OCI-LY7 (cell line): Measurements from ENCODE around the gene CHRNA4. TPM values are rescaled to one million over a fixed set of nuclear protein-coding genes. Genes with fewer than 3 reads are reported as not detected.

Experiments
- BruUV-seq: library from RNA; stranded (reverse); fragments of 400-500 nt; replicated peaks from 2 replicates; lab custom pipeline; 2021; lab: Mats Ljungman, UMichigan
- CTCF ChIA-PET: fragments of 300-600 bp; sonication (Branson Sonifier 250); formaldehyde crosslinking; loops from one replicate; lab custom pipeline; 2022; ENCODE audit warnings: antibody characterized with exemption; ENCODE audit not compliant: unreplicated experiment; lab: Charles Lee
- POLR2A ChIA-PET: fragments of 300-600 bp; sonication (Branson Sonifier 250); formaldehyde crosslinking; loops from one replicate; lab custom pipeline; 2022; ENCODE audit warnings: antibody characterized with exemption; lab: Charles Lee
- DNase-seq: peaks from one replicate; pipeline ENCODE4 v3.0.0-alpha.2; 2015; ENCODE audit warnings: low spot score
- H2AFZ ChIP-seq: fragments of 200-600 bp; sonication (generic), shearing (Covaris generic); 2 replicates; pipeline ENCODE4 v1.6.1; 2014; ENCODE audit warnings: mild to moderate bottlenecking, antibody characterized with exemption, low read length, moderate library complexity
- H3K27ac ChIP-seq: fragments of 200-600 bp; sonication (generic); 2 replicates; pipeline ENCODE4 v1.5.1; 2014; ENCODE audit warnings: mixed run types, low read depth, mild to moderate bottlenecking, moderate library complexity, low read length, inconsistent platforms; ENCODE audit not compliant: poor library complexity, severe bottlenecking
- H3K36me3 ChIP-seq: fragments of 200-600 bp; sonication (generic); 2 replicates; pipeline ENCODE4 v1.6.1; 2014; ENCODE audit warnings: mild to moderate bottlenecking, antibody characterized with exemption, low read length, moderate library complexity, mixed read lengths; ENCODE audit not compliant: insufficient read depth
- H3K4me1 ChIP-seq: fragments of 200-600 bp; sonication (generic); 2 replicates; pipeline ENCODE4 v1.5.1; 2014; ENCODE audit warnings: mild to moderate bottlenecking, low read length; ENCODE audit not compliant: insufficient read depth, poor library complexity, severe bottlenecking
- H3K4me2 ChIP-seq: fragments of 200-600 bp; sonication (generic); 2 replicates; pipeline ENCODE4 v1.6.1; 2014; ENCODE audit warnings: mild to moderate bottlenecking, low read length
- H3K4me3 ChIP-seq: fragments of 200-600 bp; sonication (generic); 2 replicates; pipeline ENCODE4 v1.5.1; 2014; ENCODE audit warnings: mild to moderate bottlenecking, low read depth, low read length; ENCODE audit not compliant: poor library complexity, severe bottlenecking
- H3K79me2 ChIP-seq: fragments of 200-600 bp; sonication (generic); 2 replicates; pipeline ENCODE4 v1.6.1; 2016; ENCODE audit warnings: low read depth, mild to moderate bottlenecking, low read length, moderate library complexity, mixed read lengths; ENCODE audit not compliant: insufficient read depth
- H3K9me2 ChIP-seq: fragments of 200-600 bp; sonication (generic); 2 replicates; pipeline ENCODE4 v1.6.1; 2016; ENCODE audit warnings: mild to moderate bottlenecking, low read length, mixed read lengths; ENCODE audit not compliant: insufficient read depth
- H3K9me3 ChIP-seq: fragments of 200-600 bp; sonication (generic); 2 replicates; pipeline ENCODE4 v1.6.1; 2014; ENCODE audit warnings: mild to moderate bottlenecking, mixed run types, low read length, mixed read lengths
- H4K20me1 ChIP-seq: fragments of 200-600 bp; sonication (generic); 2 replicates; pipeline ENCODE4 v1.6.1; 2014; ENCODE audit warnings: mild to moderate bottlenecking, antibody characterized with exemption, low read length, moderate library complexity, mixed read lengths; ENCODE audit not compliant: insufficient read depth
- CTCF ChIP-seq: fragments of 200-600 bp; sonication (generic); conservative IDR thresholded peaks from 2 replicates; pipeline ENCODE4 v1.5.1; 2014; ENCODE audit warnings: mild to moderate bottlenecking, antibody characterized with exemption, low read length, moderate library complexity, mixed read lengths
- EZH2phosphoT487 ChIP-seq: fragments of 200-600 bp; sonication (generic); IDR thresholded peaks from 2 replicates; pipeline ENCODE4 v1.6.1; 2018; ENCODE audit warnings: low read depth, borderline replicate concordance, mild to moderate bottlenecking, mixed run types, antibody characterized with exemption, low read length, moderate library complexity, mixed read lengths
- intact Hi-C: fragments of 100-400 bp; cut with micrococcal nuclease; formaldehyde crosslinking; loops from one replicate; pipeline ENCODE4 v1.10.0; 2022; ENCODE audit not compliant: unreplicated experiment
- total RNA-seq, 2 experiments: library from RNA; depleted of rRNA in 1 of 2; stranded (reverse); fragments of >200 nt in 1 of 2; shearing (Covaris generic) in 1 of 2; gene quantifications; 2 replicates each; pipeline ENCODE4 v1.2.3, GENCODE V29; 2014 to 2022

CHRNA4 gene
- total RNA-seq, 2 experiments from 2014 or later: not detected

GRCh38 chr20:63349516-63349895 is 11.6 kb downstream of the CHRNA4 start:
- Histone ChIP-seq H3K9me2 (no peaks in the 10 kb centered on the region), H2AFZ (no peak overlapping the region), H3K36me3 (no peaks in the 10 kb centered on the region), H3K4me1 (no peaks in the 10 kb centered on the region), H3K9me3 (no peaks in the 10 kb centered on the region), H3K4me2 (no peak overlapping the region), H3K79me2 (no peaks in the 10 kb centered on the region), H4K20me1 (no peaks in the 10 kb centered on the region), H3K4me3 (no peak overlapping the region), H3K27ac (no peak overlapping the region)
- TF ChIP-seq EZH2phosphoT487: no peak
- TF ChIP-seq CTCF: no peak
- CTCF ChIA-PET: no interaction called here
- BruUV-seq: no TSS peak
- POLR2A ChIA-PET: no interaction called here
- DNase-seq: no peak
- intact Hi-C loops: no loop called here

- Histone ChIP-seq H3K4me2 (no peak overlapping the region), H3K4me3 (no peak overlapping the region), H4K20me1 (no peaks in the 10 kb centered on the region), H3K79me2 (no peaks in the 10 kb centered on the region), H2AFZ (no peak overlapping the region), H3K9me3 (no peaks in the 10 kb centered on the region), H3K36me3 (no peaks in the 10 kb centered on the region), H3K27ac (no peak overlapping the region), H3K9me2 (no peaks in the 10 kb centered on the region), H3K4me1 (no peaks in the 10 kb centered on the region)
- TF ChIP-seq CTCF (no peak), EZH2phosphoT487 (no peak)
- no peak for DNase-seq
- intact Hi-C loops: no loop called here
- ChIA-PET CTCF (no interaction called here), POLR2A (no interaction called here)
- BruUV-seq: no TSS peak
Observed at GRCh38 chr20:63348828-63349515, 12.2 kb downstream of the CHRNA4 start.
